HEK293 (cell line): ENCODE measurements around the gene KCNC1.

Experiments used
- EGR2 ChIP-seq: fragments of 450-650 bp; formaldehyde crosslinking; IDR thresholded peaks from 2 replicates; pipeline ENCODE4 v1.5.1; 2016; ENCODE audit warnings: low read depth, missing biosample characterization, missing genetic modification characterization
- MEIS1 ChIP-seq: sonication (generic); formaldehyde crosslinking; IDR thresholded peaks from 2 replicates; pipeline ENCODE4 v1.8.1; 2022; ENCODE audit warnings: missing genetic modification reagents, mild to moderate bottlenecking, borderline replicate concordance
- SALL2 ChIP-seq: fragments of 450-650 bp; formaldehyde crosslinking; IDR thresholded peaks from 2 replicates; pipeline ENCODE4 v1.5.0; 2017; ENCODE audit warnings: missing biosample characterization, mild to moderate bottlenecking, missing genetic modification characterization, borderline replicate concordance
- SP7 ChIP-seq: fragments of 450-650 bp; formaldehyde crosslinking; IDR thresholded peaks from 2 replicates; pipeline ENCODE4 v1.5.1; 2016; ENCODE audit warnings: missing biosample characterization, missing genetic modification characterization
- TCF7L2 ChIP-seq: IDR thresholded peaks from 2 replicates; pipeline ENCODE4 v1.6.1; 2011; ENCODE audit warnings: low read depth, mild to moderate bottlenecking, inconsistent platforms, low read length, moderate library complexity, borderline replicate concordance
- ZBTB1 ChIP-seq: fragments of 450-650 bp; formaldehyde crosslinking; IDR thresholded peaks from 2 replicates; pipeline ENCODE4 v1.5.1; 2016; ENCODE audit warnings: missing biosample characterization, missing genetic modification characterization
- ZNF140 ChIP-seq: fragments of 450-650 bp; formaldehyde crosslinking; IDR thresholded peaks from 2 replicates; pipeline ENCODE4 v1.5.1; 2016; ENCODE audit warnings: missing biosample characterization, missing genetic modification characterization
- ZNF174 ChIP-seq: fragments of 450-650 bp; formaldehyde crosslinking; IDR thresholded peaks from 2 replicates; pipeline ENCODE4 v1.5.0; 2017; ENCODE audit warnings: missing biosample characterization, mild to moderate bottlenecking, missing genetic modification characterization
- ZNF488 ChIP-seq: fragments of 450-650 bp; formaldehyde crosslinking; IDR thresholded peaks from 2 replicates; pipeline ENCODE4 v1.5.1; 2016; ENCODE audit warnings: missing biosample characterization, missing genetic modification characterization
- TF ChIP-seq, protein P1 (sequence below): fragments of 450-650 bp; formaldehyde crosslinking; IDR thresholded peaks from 2 replicates; pipeline ENCODE4 v1.5.1; 2016; ENCODE audit warnings: missing biosample characterization, missing genetic modification characterization
- TF ChIP-seq, protein P2 (sequence below): fragments of 450-650 bp; formaldehyde crosslinking; IDR thresholded peaks from 2 replicates; pipeline ENCODE4 v1.5.1; 2017; ENCODE audit warnings: missing biosample characterization, missing genetic modification characterization

DNA sequence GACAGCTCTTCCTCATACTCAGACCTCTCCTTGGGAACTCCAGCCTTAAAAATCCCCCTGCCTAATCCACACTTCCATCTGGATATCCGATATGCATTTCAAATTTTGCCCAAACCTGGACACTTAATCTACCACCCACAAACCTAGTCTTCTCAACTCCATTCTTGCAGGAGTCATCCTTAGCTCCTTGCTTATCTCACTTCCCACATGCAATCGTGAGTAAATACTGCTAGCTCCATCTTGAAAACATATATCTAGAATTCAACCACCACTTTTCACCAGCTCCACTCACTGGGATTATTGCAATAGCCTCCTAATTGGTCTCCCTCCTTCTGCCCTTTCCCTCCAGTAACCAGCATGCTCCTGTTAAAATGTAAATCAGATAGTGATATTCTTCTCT lies 17.8 kb upstream of the KCNC1 start:
- TF ChIP-seq SALL2 (tag by site-specific recombination) = no peak
- TF ChIP-seq ZBTB1 (tag by site-specific recombination) = no peak
- TF ChIP-seq, protein P1, sequence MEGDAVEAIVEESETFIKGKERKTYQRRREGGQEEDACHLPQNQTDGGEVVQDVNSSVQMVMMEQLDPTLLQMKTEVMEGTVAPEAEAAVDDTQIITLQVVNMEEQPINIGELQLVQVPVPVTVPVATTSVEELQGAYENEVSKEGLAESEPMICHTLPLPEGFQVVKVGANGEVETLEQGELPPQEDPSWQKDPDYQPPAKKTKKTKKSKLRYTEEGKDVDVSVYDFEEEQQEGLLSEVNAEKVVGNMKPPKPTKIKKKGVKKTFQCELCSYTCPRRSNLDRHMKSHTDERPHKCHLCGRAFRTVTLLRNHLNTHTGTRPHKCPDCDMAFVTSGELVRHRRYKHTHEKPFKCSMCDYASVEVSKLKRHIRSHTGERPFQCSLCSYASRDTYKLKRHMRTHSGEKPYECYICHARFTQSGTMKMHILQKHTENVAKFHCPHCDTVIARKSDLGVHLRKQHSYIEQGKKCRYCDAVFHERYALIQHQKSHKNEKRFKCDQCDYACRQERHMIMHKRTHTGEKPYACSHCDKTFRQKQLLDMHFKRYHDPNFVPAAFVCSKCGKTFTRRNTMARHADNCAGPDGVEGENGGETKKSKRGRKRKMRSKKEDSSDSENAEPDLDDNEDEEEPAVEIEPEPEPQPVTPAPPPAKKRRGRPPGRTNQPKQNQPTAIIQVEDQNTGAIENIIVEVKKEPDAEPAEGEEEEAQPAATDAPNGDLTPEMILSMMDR = no peak
- TF ChIP-seq SP7 (tag by site-specific recombination) = no peak
- TF ChIP-seq ZNF174 (tag by site-specific recombination) = no peak
- TF ChIP-seq TCF7L2 = no peak
- no peak for TF ChIP-seq ZNF488
- TF ChIP-seq, protein P2, sequence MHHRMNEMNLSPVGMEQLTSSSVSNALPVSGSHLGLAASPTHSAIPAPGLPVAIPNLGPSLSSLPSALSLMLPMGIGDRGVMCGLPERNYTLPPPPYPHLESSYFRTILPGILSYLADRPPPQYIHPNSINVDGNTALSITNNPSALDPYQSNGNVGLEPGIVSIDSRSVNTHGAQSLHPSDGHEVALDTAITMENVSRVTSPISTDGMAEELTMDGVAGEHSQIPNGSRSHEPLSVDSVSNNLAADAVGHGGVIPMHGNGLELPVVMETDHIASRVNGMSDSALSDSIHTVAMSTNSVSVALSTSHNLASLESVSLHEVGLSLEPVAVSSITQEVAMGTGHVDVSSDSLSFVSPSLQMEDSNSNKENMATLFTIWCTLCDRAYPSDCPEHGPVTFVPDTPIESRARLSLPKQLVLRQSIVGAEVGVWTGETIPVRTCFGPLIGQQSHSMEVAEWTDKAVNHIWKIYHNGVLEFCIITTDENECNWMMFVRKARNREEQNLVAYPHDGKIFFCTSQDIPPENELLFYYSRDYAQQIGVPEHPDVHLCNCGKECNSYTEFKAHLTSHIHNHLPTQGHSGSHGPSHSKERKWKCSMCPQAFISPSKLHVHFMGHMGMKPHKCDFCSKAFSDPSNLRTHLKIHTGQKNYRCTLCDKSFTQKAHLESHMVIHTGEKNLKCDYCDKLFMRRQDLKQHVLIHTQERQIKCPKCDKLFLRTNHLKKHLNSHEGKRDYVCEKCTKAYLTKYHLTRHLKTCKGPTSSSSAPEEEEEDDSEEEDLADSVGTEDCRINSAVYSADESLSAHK (tag by site-specific recombination) = no peak
- no peak for TF ChIP-seq ZNF140 (tag by site-specific recombination)
- TF ChIP-seq MEIS1 (CRISPR knock-in tag) = no peak
- TF ChIP-seq EGR2 (tag by site-specific recombination) = no peak
